Subcutaneous adipose tissue (tissue), 4 donors: ENCODE data around the gene EFCAB8. TPM values are rescaled to one million over a fixed set of nuclear protein-coding genes. Genes with fewer than 3 reads are reported as not detected.

Source experiments
- total RNA-seq, 4 donors: library from RNA; depleted of rRNA; stranded (reverse); fragments of >200 nt; gene quantifications; one replicate each; pipeline ENCODE4 v1.1.0, GENCODE V29; 2016
- TF ChIP-seq, protein P1 (sequence below): fragments of 450-650 bp; IDR thresholded peaks from one replicate; pipeline ENCODE4 v1.5.1; 2016; ENCODE audit warnings: low read depth, mild to moderate bottlenecking, control low read depth, antibody characterized with exemption, moderate library complexity

EFCAB8 gene
- total RNA-seq, 4 donors from 2014 or later, result 0.19 TPM; not detected in 3

DNA sequence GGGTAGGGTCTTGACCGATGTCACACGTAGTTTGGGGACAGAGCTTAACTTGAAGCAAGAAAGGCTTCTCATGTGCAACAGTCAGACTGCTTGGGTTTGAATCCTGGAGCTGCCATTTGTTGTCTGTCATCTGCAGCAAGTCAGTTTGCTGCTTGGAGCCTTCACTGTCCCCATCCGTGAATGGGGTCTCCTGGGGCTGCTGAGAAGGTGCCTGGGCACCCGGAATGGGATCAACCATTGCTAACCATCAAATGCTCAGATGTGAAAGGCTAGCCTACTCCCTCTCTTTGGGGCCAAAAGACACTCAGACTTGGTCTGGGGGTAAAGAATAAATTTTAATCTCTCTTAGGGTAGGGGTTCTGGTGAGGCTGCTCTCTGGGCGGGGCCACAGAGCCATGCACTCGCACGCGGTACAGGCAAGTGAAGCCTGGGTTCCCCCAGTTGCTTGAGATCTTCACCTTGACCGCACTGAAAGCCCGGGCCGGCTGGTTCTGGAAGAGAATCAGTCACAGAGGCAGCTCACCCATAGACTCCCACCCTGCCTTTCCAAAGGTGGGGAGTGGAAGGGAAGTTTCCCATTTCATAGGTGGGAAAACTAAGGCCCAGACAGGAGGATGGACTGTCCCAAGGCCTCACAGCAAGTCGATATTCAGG lies 124.9 kb downstream of the EFCAB8 start:
- TF ChIP-seq, protein P1, sequence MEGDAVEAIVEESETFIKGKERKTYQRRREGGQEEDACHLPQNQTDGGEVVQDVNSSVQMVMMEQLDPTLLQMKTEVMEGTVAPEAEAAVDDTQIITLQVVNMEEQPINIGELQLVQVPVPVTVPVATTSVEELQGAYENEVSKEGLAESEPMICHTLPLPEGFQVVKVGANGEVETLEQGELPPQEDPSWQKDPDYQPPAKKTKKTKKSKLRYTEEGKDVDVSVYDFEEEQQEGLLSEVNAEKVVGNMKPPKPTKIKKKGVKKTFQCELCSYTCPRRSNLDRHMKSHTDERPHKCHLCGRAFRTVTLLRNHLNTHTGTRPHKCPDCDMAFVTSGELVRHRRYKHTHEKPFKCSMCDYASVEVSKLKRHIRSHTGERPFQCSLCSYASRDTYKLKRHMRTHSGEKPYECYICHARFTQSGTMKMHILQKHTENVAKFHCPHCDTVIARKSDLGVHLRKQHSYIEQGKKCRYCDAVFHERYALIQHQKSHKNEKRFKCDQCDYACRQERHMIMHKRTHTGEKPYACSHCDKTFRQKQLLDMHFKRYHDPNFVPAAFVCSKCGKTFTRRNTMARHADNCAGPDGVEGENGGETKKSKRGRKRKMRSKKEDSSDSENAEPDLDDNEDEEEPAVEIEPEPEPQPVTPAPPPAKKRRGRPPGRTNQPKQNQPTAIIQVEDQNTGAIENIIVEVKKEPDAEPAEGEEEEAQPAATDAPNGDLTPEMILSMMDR, result no peak

DNA sequence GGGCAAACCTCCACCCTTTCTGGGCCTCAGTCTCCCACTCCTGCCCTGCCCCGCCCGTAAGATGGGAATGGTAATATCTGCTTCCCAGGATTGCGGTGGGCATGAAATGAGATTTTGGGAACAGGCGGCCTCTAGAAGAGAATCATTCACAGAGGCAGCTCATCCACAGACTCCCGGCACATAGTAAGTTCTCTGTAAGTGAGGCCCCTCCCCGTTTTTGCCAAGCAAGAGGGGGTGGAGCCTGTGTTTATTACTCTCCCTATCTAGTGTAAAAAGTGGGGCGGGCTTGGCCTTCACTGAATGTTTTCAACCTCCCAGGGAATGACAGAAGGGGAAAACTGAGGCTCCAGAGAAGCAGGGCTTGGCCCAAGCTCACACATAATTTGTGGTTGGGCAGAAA lies 125.5 kb downstream of the EFCAB8 start:
- TF ChIP-seq, protein P1, result no peak

DNA sequence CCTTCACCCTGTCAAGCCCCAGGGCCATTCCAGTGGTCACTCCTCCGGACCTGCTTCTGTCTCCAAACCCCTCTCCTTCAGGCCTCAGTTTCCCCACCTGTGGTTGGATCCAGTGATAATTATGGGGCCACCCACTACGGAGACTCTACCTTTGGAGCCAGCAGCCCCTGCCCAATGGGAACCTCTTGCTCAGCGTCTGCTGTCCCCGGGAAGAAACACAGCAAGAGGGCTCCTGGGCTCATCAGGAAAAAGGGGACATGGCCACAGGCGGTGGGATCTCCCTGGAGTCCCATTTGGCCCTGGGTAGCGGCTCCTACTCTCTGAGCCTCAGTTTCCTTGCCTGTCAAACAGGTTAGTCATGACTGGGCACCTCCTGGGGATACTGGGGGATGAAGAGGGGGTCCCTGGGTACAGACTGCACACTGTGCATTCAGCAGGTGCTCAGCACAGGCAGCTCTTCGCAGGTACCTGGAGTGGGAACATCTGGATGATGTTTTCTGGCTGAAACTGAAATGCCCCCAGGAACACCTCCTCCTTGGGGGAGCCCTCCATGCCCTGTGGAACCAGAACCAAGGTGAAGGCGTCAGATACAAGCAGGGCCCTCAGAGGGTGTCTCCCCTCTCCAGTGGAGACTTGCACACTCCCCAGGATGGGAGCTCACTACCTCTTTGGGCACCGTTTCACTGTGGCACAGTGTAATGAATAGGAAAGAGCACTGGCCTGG lies 126.1 kb downstream of the EFCAB8 start:
- TF ChIP-seq, protein P1, result no peak

DNA sequence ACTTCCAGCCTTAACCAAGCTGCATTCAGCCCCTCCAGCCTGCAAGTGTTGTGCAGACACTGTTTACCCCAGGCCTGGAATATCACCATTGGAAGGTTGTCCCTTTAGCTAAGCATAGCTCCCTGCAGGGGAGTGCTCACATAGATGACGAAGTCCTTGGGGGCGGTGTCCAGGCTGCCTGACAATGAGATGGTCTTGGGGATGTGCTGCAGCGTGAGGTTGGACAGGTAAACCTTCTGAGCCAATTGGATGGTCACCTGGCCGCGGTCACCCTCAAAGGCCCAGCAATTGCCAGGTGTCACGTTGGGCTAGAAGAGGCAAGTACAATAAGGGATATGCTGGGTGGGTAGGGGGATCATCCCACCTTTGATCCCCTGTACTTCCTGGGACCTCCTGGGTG lies 126.9 kb downstream of the EFCAB8 start:
- TF ChIP-seq, protein P1, result no peak

DNA sequence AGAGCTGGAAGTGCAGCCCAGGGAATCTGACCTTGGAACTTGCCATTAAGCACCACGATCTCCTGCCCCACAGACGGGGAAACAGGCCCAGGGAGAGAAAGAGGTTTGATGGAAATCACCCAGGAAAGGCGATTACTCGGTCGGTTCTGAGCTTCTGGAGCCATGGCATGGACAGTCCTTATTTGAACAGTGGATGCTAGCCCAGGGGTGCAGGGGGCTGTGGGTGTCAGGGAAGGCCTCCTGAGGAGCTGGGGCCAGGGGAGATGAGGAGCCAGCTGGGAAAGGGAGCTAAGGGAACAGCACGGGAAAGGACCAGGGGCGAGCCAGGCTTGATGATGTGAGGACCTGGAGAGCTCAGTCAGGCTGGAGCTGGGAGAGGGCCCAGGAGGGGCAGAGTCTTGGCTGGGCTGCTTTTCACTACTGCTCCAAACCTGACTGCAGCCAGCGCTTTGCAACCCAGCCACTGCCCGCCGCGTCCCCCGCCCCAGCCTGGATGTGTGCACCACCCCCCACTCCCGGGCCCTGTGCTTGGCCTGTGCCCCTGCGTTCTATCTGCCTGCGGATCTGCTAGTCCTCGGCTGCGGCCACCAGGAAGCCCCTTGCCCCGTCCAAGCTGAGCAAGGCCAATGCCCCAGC lies 127.7 kb downstream of the EFCAB8 start:
- TF ChIP-seq, protein P1, result no peak

DNA sequence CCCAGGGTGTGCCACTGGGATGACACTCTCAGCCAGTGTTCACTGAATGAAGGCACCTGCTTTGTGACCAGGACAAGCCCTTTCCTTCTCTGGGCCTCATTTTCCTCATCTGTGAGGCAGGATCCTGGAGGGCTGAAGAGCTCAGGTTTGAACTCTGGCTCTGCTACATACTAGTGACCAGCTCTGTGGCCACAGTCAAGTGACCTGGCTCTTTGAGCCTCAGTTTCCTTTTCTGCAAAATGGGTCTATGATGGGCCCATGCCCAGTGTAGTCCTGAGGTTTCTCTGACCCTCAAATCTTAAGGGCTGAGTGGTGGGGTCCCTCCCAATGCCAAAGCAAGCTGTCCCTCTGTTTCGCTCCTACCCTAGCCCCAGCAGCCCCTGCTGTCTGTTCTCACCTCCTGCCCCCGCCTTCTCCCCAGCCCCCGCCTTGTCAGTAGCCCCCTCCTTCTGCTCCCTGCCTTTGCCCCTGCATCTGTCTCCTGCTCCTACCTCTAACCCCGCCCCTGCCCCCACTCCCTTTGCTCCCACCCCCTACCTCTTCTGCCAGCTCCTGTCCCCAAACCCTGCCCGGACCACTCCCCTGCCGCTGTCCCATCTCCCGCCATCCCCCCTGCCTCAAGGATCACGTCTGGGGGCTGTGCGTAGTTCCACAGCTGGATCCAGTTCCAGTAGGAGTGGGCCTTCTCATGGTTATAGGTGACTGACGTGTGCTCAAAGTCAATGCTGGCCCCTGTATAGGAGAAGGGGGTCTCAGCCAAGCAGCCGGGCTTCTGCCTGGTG lies 128.5 kb downstream of the EFCAB8 start:
- TF ChIP-seq, protein P1, result no peak
